ENCODE results near the gene EEF1AKMT3.

Gene EEF1AKMT3

GRCh38 chr12:57727758-57728395 lies 44.5 kb upstream of the EEF1AKMT3 start:
- Histone ChIP-seq H3K27ac (ENCODE audit: low read depth, low read length, severe bottlenecking) (no peak overlapping the region), H3K9me3 (ENCODE audit: control insufficient read depth, low read length) (no peaks in the 10 kb centered on the region), H3K36me3 (ENCODE audit: control insufficient read depth, insufficient read depth, low read length) (no peaks in the 10 kb centered on the region), H3K4me3 (ENCODE audit: extremely low read depth, insufficient read depth, low read length, poor library complexity, severe bottlenecking) (no peak overlapping the region), H3K4me1 (ENCODE audit: control insufficient read depth, insufficient read depth, low read length, poor library complexity, severe bottlenecking) (no peaks in the 10 kb centered on the region)
- 27 to 32% methylated on average over 17 to 18 of the region's 21 CpGs for WGBS, 2 experiments (ENCODE audit: insufficient coverage in 2 of 2)

GRCh38 chr12:57729321-57729844 lies 43.0 kb upstream of the EEF1AKMT3 start:
- Histone ChIP-seq H3K4me3 (ENCODE audit: extremely low read depth, insufficient read depth, low read length, poor library complexity, severe bottlenecking) (no peak overlapping the region), H3K36me3 (ENCODE audit: control insufficient read depth, insufficient read depth, low read length) (no peaks in the 10 kb centered on the region), H3K4me1 (ENCODE audit: control insufficient read depth, insufficient read depth, low read length, poor library complexity, severe bottlenecking) (no peaks in the 10 kb centered on the region), H3K9me3 (ENCODE audit: control insufficient read depth, low read length) (no peaks in the 10 kb centered on the region), H3K27ac (ENCODE audit: low read depth, low read length, severe bottlenecking) (no peak overlapping the region)
- 18 to 34% methylated on average over 2 to 3 of the region's 5 CpGs for WGBS, 2 experiments (ENCODE audit: insufficient coverage in 2 of 2)

- no peak overlapping the region for H3K4me3 ChIP-seq (ENCODE audit: extremely low read depth, insufficient read depth, low read length, poor library complexity, severe bottlenecking)
- H3K4me1 ChIP-seq (ENCODE audit: control insufficient read depth, insufficient read depth, low read length, poor library complexity, severe bottlenecking) = no peaks in the 10 kb centered on the region
- no peak overlapping the region for H3K27ac ChIP-seq (ENCODE audit: low read depth, low read length, severe bottlenecking)
- H3K36me3 ChIP-seq (ENCODE audit: control insufficient read depth, insufficient read depth, low read length) = no peaks in the 10 kb centered on the region
- 72 to 75% methylated on average over 9 to 10 of the region's 13 CpGs for WGBS, 2 experiments (ENCODE audit: insufficient coverage in 2 of 2)
- H3K9me3 ChIP-seq (ENCODE audit: control insufficient read depth, low read length) = no peaks in the 10 kb centered on the region
These were observed 41.9 kb upstream of the EEF1AKMT3 start for GRCh38 chr12:57730336-57731067.

GRCh38 chr12:57731411-57732080 lies 40.9 kb upstream of the EEF1AKMT3 start:
- H3K9me3 ChIP-seq (ENCODE audit: control insufficient read depth, low read length) = no peaks in the 10 kb centered on the region
- H3K4me1 ChIP-seq (ENCODE audit: control insufficient read depth, insufficient read depth, low read length, poor library complexity, severe bottlenecking) = peaks cover 5% of the 10 kb centered on the region
- H3K27ac ChIP-seq (ENCODE audit: low read depth, low read length, severe bottlenecking) = no peak overlapping the region
- H3K4me3 ChIP-seq (ENCODE audit: extremely low read depth, insufficient read depth, low read length, poor library complexity, severe bottlenecking) = no peak overlapping the region
- 79 to 81% methylated on average over 12 to 15 of the region's 19 CpGs for WGBS, 2 experiments (ENCODE audit: insufficient coverage in 2 of 2)
- H3K36me3 ChIP-seq (ENCODE audit: control insufficient read depth, insufficient read depth, low read length) = no peaks in the 10 kb centered on the region

GRCh38 chr12:57732270-57732669 lies 40.1 kb upstream of the EEF1AKMT3 start:
- H3K27ac ChIP-seq (ENCODE audit: low read depth, low read length, severe bottlenecking) = no peak overlapping the region
- H3K4me3 ChIP-seq (ENCODE audit: extremely low read depth, insufficient read depth, low read length, poor library complexity, severe bottlenecking) = no peak overlapping the region
- H3K36me3 ChIP-seq (ENCODE audit: control insufficient read depth, insufficient read depth, low read length) = no peaks in the 10 kb centered on the region
- no peaks in the 10 kb centered on the region for H3K9me3 ChIP-seq (ENCODE audit: control insufficient read depth, low read length)
- 69 to 100% methylated on average over 1 to 3 of the region's 4 CpGs for WGBS, 2 experiments (ENCODE audit: insufficient coverage in 2 of 2)
- peaks cover 6% of the 10 kb centered on the region for H3K4me1 ChIP-seq (ENCODE audit: control insufficient read depth, insufficient read depth, low read length, poor library complexity, severe bottlenecking)

GRCh38 chr12:57732726-57733593 lies 39.5 kb upstream of the EEF1AKMT3 start:
- no peak overlapping the region for H3K4me3 ChIP-seq (ENCODE audit: extremely low read depth, insufficient read depth, low read length, poor library complexity, severe bottlenecking)
- WGBS, 2 experiments (ENCODE audit: insufficient coverage in 2 of 2) = 79 to 86% methylated on average over 8 to 10 of the region's 11 CpGs
- H3K27ac ChIP-seq (ENCODE audit: low read depth, low read length, severe bottlenecking) = no peak overlapping the region
- no peaks in the 10 kb centered on the region for H3K9me3 ChIP-seq (ENCODE audit: control insufficient read depth, low read length)
- peaks cover 6% of the 10 kb centered on the region for H3K4me1 ChIP-seq (ENCODE audit: control insufficient read depth, insufficient read depth, low read length, poor library complexity, severe bottlenecking)
- no peaks in the 10 kb centered on the region for H3K36me3 ChIP-seq (ENCODE audit: control insufficient read depth, insufficient read depth, low read length)

- no peaks in the 10 kb centered on the region for H3K36me3 ChIP-seq (ENCODE audit: control insufficient read depth, insufficient read depth, low read length)
- no peaks in the 10 kb centered on the region for H3K9me3 ChIP-seq (ENCODE audit: control insufficient read depth, low read length)
- H3K4me3 ChIP-seq (ENCODE audit: extremely low read depth, insufficient read depth, low read length, poor library complexity, severe bottlenecking) = no peak overlapping the region
- peaks cover 6% of the 10 kb centered on the region for H3K4me1 ChIP-seq (ENCODE audit: control insufficient read depth, insufficient read depth, low read length, poor library complexity, severe bottlenecking)
- no peak overlapping the region for H3K27ac ChIP-seq (ENCODE audit: low read depth, low read length, severe bottlenecking)
- 73 to 85% methylated on average over 4 to 6 of the region's 6 CpGs for WGBS, 2 experiments (ENCODE audit: insufficient coverage in 2 of 2)
These were observed 38.5 kb upstream of the EEF1AKMT3 start for GRCh38 chr12:57733928-57734327.

- 78 to 83% methylated on average over 2 to 3 of the region's 4 CpGs for WGBS, 2 experiments (ENCODE audit: insufficient coverage in 2 of 2)
- Histone ChIP-seq H3K9me3 (ENCODE audit: control insufficient read depth, low read length) (no peaks in the 10 kb centered on the region), H3K4me3 (ENCODE audit: extremely low read depth, insufficient read depth, low read length, poor library complexity, severe bottlenecking) (no peak overlapping the region), H3K27ac (ENCODE audit: low read depth, low read length, severe bottlenecking) (no peak overlapping the region), H3K4me1 (ENCODE audit: control insufficient read depth, insufficient read depth, low read length, poor library complexity, severe bottlenecking) (peaks cover 6% of the 10 kb centered on the region), H3K36me3 (ENCODE audit: control insufficient read depth, insufficient read depth, low read length) (no peaks in the 10 kb centered on the region)
These were observed 37.8 kb upstream of the EEF1AKMT3 start for GRCh38 chr12:57734591-57734990.

GRCh38 chr12:57735198-57735855 lies 37.1 kb upstream of the EEF1AKMT3 start:
- H3K9me3 ChIP-seq (ENCODE audit: control insufficient read depth, low read length) = no peaks in the 10 kb centered on the region
- no peaks in the 10 kb centered on the region for H3K36me3 ChIP-seq (ENCODE audit: control insufficient read depth, insufficient read depth, low read length)
- 7 to 29% methylated on average over 1 to 3 of the region's 8 CpGs for WGBS, 2 experiments (ENCODE audit: insufficient coverage in 2 of 2)
- no peak overlapping the region for H3K27ac ChIP-seq (ENCODE audit: low read depth, low read length, severe bottlenecking)
- H3K4me1 ChIP-seq (ENCODE audit: control insufficient read depth, insufficient read depth, low read length, poor library complexity, severe bottlenecking) = peaks cover 6% of the 10 kb centered on the region
- no peak overlapping the region for H3K4me3 ChIP-seq (ENCODE audit: extremely low read depth, insufficient read depth, low read length, poor library complexity, severe bottlenecking)

All from mesodermal cell (in vitro differentiated cells).